ENCODE measurements around the gene SPDYE16. TPM values are rescaled to one million over a fixed set of nuclear protein-coding genes. Genes with fewer than 3 reads are reported as not detected.
"Not testable (repeated sequence)": the region's sequence is repeated elsewhere in the genome, so short reads cannot be mapped to it uniquely, and the experiment has no call there.

Gene SPDYE16
- total RNA-seq, 2 donors from 2014 or later: not detected

DNA sequence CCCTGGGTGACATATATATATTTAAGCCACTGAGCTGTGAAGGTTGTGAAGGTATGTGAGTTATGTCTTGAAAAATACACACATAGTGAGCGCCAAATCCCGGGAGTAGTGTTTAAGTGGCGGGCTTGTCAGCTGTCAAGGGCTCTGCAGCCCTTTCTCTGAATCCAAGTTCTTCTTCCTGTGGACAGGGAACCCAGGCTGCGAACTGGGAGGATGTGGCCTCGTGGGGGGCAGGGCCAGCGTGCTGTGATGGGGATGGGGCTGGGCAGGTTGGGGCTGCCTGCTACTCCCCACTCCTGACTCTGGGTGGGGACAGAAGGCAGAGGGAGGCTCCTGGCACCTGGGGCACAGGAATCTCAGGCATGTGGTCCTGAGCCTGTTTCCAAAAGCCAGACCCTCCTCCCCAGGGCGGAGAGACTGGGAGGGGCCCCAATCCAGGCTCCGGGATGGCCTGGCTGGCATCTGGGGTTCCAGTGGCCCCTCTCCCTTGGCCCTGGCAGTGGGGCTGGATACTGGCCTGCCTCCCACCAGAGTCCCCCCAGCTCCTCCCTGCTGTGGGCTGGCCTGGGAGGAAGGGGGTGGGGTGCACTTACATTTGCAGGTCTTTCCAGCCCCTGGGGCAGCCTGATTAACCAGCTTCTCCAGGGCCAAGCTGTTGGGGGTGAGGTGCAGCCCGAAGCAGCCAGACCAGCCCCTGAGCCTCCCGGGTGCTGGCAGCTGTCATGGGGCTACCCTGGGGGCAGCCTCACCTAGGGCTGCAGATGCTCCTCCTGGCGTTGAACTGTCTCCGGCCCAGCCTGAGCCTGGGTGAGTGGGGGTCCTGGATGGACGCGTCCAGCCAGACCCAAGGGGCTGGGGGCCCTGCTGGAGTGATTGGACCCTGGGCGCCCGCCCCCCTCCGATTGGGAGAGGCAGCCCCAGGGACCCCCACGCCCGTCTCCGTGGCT, 32.9 kb downstream of the SPDYE16 start, which contains the start of gene UPK3B:
Gene UPK3B (plus strand): TSS at position 622 of the 947 bp plus-strand sequence. CDS start 101 bp downstream, at position 723.
- Histone ChIP-seq H3K9me3 (no peaks in the 10 kb centered on the region), H3K36me3 (no peaks in the 10 kb centered on the region), H3K4me1 (no peaks in the 10 kb centered on the region), H3K27ac (no peak within 1 kb of the TSS), H3K4me3 (no peak within 1 kb of the TSS), H3K27me3 (no peaks in the 10 kb centered on the region)
- DNase-seq (ENCODE audit: low spot score): no peak
- no peak for TF ChIP-seq CTCF (IDR thresholded peaks at IDR 0.05)

DNA sequence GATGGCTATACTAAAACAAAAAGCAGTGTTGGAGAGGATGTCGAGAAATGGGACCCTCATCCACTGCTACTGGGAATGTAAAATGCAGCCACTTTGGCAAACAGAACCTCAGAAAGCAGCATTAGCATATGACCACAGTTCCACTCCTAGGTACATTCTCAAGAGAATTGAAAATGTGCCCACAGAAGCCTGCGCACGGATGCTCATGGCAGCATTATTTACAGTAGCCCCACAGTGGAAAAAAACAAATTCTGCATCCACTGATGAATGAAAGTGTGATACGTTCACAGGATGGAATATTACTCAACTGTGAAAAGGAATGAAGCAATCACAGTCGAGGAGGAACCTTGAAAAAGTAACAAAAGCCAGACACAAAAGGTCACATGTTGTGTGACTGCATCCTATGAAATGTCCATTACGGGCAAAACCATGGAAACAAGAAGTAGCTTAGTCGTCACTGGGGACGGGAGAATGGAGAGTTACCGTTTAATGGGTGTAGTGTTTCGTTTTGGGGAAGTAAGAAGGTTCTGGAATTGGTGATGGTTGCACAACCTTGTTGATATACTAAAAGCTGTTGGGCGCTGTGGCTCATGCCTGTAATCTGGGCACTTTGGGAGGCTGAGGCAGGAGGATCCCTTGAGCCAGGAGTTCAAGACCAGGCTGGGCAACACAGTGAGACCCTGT, 35.2 kb downstream of the SPDYE16 start:
- Histone ChIP-seq H3K4me3 (no peak overlapping the region), H3K4me1 (no peaks in the 10 kb centered on the region), H3K9me3 (no peaks in the 10 kb centered on the region), H3K27ac (no peak overlapping the region), H3K27me3 (no peaks in the 10 kb centered on the region), H3K36me3 (no peaks in the 10 kb centered on the region)
- DNase-seq (ENCODE audit: low spot score): no peak
- no peak for TF ChIP-seq CTCF (IDR thresholded peaks at IDR 0.05)

DNA sequence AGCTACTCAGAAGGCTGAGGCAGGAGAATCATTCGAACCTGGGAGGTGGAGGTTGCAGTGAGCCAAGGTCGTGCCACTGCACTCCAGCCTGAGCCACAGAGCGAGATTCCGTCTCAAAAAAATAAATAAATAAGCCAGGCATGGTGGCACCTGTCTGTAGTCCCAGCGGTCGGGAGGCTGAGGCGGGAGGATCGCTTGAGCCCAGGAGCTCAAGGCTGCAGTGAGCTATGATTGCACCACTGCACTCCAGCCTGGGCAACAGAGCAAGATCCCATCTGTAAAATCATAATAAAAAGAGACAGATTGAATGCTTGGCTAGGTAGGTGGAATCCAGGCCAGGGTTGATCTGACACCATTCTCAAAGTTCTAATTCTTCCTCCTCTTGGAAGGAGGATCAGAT, 36.5 kb downstream of the SPDYE16 start:
- not testable (repeated sequence) for H3K9me3 ChIP-seq; DNase-seq (ENCODE audit: low spot score); H3K27me3 ChIP-seq; H3K36me3 ChIP-seq; H3K27ac ChIP-seq; H3K4me3 ChIP-seq; H3K4me1 ChIP-seq

DNA sequence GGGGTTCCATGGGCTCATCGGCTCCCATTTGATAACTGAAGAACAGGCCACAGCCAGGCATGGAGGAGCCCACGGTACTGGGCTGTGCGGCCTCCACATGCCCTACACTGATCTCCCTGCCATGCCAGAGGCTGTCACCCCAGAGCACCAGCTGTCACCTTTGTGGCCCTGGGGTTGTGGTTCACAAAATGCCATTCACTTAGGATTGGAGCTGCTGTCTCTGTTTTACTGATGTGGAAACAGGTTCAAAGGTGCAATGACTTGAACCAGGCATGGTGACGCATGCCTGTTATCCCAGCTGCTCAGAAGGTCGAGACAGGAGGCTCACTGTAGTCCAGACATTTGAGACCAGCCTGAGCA, 37.0 kb downstream of the SPDYE16 start:
- DNase-seq (ENCODE audit: low spot score): no peak
- Histone ChIP-seq H3K4me1 (no peaks in the 10 kb centered on the region), H3K27me3 (no peaks in the 10 kb centered on the region)

DNA sequence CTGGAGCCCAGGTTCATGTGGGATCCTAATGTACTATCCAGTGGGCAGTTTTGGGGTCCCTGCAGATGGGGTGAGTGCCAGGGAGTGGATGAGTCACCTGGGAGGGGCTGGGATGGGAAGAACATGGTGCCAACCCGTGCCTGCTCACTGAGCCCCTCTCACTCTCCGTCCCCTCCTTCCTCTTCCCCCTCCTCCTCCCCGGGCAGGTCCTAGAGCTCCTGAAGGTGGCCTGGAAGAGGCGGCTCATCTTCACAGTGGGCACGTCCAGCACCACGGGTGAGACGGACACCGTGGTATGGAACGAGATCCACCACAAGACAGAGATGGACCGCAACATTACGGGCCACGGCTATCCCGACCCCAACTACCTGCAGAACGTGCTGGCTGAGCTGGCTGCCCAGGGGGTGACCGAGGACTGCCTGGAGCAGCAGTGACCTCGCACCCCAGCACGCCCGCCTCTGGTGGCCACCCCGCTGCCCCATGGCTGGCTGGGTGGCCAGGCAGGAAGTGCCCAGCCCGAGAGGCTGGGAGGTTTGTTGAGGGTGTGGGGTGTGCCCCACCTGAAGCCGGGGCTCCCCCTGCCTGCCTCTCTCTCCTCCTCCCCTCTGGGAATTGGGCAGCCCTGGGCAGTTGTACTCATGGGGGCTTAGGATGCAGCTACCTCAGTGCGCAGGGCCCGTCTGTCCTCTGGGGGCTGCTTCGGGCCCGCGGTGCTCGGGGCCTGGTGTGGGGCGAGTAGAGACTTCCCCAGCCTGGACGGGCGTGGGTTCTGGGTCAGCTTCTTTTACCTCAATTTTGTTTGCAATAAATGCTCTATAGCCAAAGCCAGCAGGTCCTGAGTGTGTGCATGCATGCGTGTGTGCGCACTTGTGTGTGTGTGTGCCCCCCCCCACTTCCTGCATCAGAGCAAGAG, 37.7 kb downstream of the SPDYE16 start:
- no peaks in the 10 kb centered on the region for H3K4me1 ChIP-seq
- DNase-seq (ENCODE audit: low spot score): no peak
- TF ChIP-seq CTCF (IDR thresholded peaks at IDR 0.05): no peak

More for the DNA sequence above, 37.0 kb downstream of the SPDYE16 start:
- H3K36me3 ChIP-seq: no peaks in the 10 kb centered on the region
- no peak for TF ChIP-seq CTCF (IDR thresholded peaks at IDR 0.05)
- H3K9me3 ChIP-seq: no peaks in the 10 kb centered on the region
- H3K27ac ChIP-seq: no peak overlapping the region
- H3K4me3 ChIP-seq: no peak overlapping the region

DNA sequence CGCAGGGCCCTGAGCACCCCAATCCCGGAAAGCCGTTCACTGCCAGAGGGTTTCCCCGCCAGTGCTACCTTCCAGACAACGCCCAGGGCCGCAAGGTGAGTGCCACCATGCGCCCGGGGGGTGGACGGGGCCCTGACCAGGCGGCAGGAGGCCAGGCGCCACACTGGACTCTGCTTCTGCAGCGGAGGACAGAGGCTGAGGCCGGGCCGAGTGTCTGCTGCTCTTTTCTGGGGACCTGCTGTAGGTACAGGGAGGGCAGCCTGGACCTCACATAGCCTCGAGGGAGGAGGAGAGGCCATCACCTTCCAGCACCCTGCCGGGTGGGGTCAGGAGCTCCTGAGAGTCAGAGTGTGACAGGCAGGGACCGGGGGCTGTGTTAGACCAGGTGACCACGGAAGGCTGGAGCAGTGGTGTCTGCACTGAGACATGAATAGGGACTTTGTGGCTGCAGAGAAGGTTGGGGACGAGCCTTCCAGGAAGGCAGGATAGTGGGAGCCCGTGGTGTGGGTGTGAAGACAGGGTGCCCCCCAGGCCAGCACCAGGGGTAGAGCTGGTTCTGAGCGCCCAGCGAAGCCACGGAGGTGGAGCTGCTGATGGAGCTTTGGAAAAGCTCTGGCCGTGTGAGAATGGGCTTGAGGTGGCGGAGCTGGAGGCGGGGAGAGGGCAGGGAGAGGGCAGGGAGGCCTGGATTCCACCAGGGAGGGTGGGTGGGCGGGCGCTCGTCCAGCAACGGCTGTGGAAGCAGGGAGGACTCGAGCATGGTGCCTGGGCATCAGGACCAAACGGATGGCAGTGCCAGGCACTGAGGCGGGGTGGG, 38.5 kb downstream of the SPDYE16 start:
- H3K27me3 ChIP-seq; H3K4me3 ChIP-seq; H3K4me1 ChIP-seq; DNase-seq (ENCODE audit: low spot score); H3K27ac ChIP-seq; H3K36me3 ChIP-seq; H3K9me3 ChIP-seq: not testable (repeated sequence)

More for the DNA sequence above, 37.7 kb downstream of the SPDYE16 start:
- H3K9me3 ChIP-seq: no peaks in the 10 kb centered on the region
- no peak overlapping the region for H3K27ac ChIP-seq
- no peak overlapping the region for H3K4me3 ChIP-seq
- H3K27me3 ChIP-seq: no peaks in the 10 kb centered on the region
- no peaks in the 10 kb centered on the region for H3K36me3 ChIP-seq

DNA sequence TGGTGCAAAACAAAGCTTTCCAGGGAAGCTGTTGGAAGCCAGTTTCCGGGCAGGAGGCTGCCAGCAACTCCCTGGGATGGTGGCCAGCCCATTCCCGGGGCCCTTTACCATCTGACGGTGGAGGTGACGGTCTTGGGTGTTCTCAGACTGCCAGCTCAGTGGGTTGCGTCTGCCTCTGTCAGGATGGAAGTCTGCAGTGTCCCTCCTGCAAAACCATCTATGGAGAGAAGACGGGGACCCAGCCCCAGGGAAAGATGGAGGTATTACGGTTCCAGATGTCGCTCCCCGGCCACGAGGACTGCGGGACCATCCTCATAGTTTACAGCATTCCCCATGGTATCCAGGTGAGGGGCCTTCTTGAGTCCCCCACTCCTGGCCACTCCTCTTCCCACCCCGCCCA, 39.9 kb downstream of the SPDYE16 start:
- H3K4me3 ChIP-seq; H3K4me1 ChIP-seq; H3K9me3 ChIP-seq; H3K36me3 ChIP-seq; H3K27me3 ChIP-seq; DNase-seq (ENCODE audit: low spot score); H3K27ac ChIP-seq: not testable (repeated sequence)

DNA sequence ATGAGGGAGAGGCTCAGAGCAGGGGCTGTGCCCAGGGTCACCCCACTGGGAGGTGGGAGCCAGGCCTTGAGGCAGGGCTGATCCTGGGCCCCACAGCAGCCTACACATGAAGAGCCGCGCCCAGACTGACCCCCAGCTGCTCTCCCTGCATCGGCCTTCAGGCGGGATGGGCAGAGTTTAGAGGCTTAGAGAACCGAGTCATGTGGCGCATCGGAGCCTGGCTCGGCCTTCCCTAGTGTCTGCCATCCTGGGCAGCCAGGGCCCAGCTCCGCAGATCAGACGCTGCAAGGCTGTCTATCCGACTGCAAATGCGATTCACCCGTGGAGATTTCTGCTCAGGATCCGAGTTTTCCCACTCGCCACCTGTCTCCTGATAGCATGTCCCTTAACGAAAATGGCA, 40.3 kb downstream of the SPDYE16 start:
- H3K9me3 ChIP-seq; H3K4me3 ChIP-seq; DNase-seq (ENCODE audit: low spot score); H3K27ac ChIP-seq; H3K36me3 ChIP-seq; H3K27me3 ChIP-seq; H3K4me1 ChIP-seq: not testable (repeated sequence)

- H3K9me3 ChIP-seq; H3K4me1 ChIP-seq; H3K27ac ChIP-seq; DNase-seq (ENCODE audit: low spot score); H3K27me3 ChIP-seq; H3K4me3 ChIP-seq; H3K36me3 ChIP-seq: not testable (repeated sequence)
Measured at GRCh38 chr7:76502224-76502623, 40.9 kb downstream of the SPDYE16 start.

All from right atrium auricular region (tissue), 2 donors.